Nephron progenitor cell (in vitro differentiated cells): Measurements from ENCODE around the gene CETP.

Source experiments
- DNase-seq: peaks from one replicate; pipeline ENCODE4 v3.0.0; 2021
- H3K27ac Mint-ChIP-seq: 2 replicates; pipeline ENCODE4 v1.8.0; 2021; ENCODE audit warnings: mild to moderate bottlenecking, moderate library complexity, mixed read lengths
- H3K27me3 Mint-ChIP-seq: 2 replicates; pipeline ENCODE4 v1.8.0; 2021; ENCODE audit warnings: mild to moderate bottlenecking, low read depth, mixed read lengths; ENCODE audit not compliant: poor library complexity
- H3K36me3 Mint-ChIP-seq: 2 replicates; pipeline ENCODE4 v1.8.0; 2021; ENCODE audit warnings: low read depth, mixed read lengths
- H3K4me1 Mint-ChIP-seq: 2 replicates; pipeline ENCODE4 v1.8.0; 2021; ENCODE audit warnings: mixed read lengths
- H3K4me3 Mint-ChIP-seq: 2 replicates; pipeline ENCODE4 v1.8.0; 2021; ENCODE audit warnings: mild to moderate bottlenecking, moderate library complexity, mixed read lengths
- H3K9me3 Mint-ChIP-seq: 2 replicates; pipeline ENCODE4 v1.8.0; 2021; ENCODE audit warnings: mild to moderate bottlenecking, moderate library complexity, mixed read lengths
- CTCF ChIP-seq: fragments of 200-600 bp; sonication (generic); IDR thresholded peaks from 2 replicates; pipeline ENCODE4 v1.5.0; 2021; ENCODE audit warnings: antibody characterized with exemption

The CETP gene

GRCh38 chr16:56939801-56940200 is 21.9 kb upstream of the CETP start:
- TF ChIP-seq CTCF: no peak
- Mint-ChIP-seq H3K9me3 (no peaks in the 10 kb centered on the region), H3K4me1 (peaks cover 11% of the 10 kb centered on the region), H3K4me3 (no peak overlapping the region), H3K27ac (no peak overlapping the region), H3K36me3 (peaks cover 79% of the 10 kb centered on the region), H3K27me3 (no peaks in the 10 kb centered on the region)
- DNase-seq: no peak

GRCh38 chr16:56941092-56941491 is 20.7 kb upstream of the CETP start:
- DNase-seq: no peak
- Mint-ChIP-seq H3K4me3 (no peak overlapping the region), H3K27ac (no peak overlapping the region), H3K4me1 (peaks cover 5% of the 10 kb centered on the region), H3K9me3 (no peaks in the 10 kb centered on the region), H3K36me3 (peaks cover 71% of the 10 kb centered on the region), H3K27me3 (no peaks in the 10 kb centered on the region)
- TF ChIP-seq CTCF: no peak

- Mint-ChIP-seq H3K4me3 (no peak overlapping the region), H3K4me1 (peaks cover 9% of the 10 kb centered on the region), H3K27ac (no peak overlapping the region), H3K36me3 (peaks cover 63% of the 10 kb centered on the region), H3K9me3 (no peaks in the 10 kb centered on the region), H3K27me3 (no peaks in the 10 kb centered on the region)
- no peak for DNase-seq
- no peak for TF ChIP-seq CTCF
These were observed 19.9 kb upstream of the CETP start for GRCh38 chr16:56941856-56942331.

DNA sequence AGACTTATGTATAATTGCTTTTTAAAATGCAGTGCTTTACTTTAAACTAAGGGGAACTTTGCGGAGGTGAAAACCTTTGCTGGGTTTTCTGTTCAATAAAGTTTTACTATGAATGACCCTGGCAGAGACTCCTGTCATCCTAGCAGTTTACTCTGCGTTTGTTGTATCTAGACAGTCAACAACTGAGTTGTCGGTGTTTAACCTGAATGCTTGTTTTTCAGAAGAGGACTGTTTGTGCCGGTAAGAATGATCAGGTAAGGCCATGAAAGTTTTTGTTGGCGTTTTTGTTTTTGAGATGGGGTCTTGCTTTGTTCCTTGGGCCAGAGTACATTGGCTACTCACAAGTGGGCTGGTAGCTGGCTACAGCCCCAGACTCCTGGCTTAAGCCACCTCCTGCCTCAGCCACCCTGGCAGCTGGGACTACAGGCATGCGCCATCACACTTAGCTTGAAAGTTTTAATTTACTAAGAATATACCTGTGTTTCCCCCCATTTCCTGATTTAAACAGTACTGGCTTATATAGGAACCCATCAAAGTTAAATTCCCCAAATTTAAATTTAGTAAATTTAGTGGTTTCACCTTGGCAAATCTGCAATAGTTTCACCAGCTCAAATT is 17.9 kb upstream of the CETP start:
- Mint-ChIP-seq H3K27ac (no peak overlapping the region), H3K36me3 (peaks cover 44% of the 10 kb centered on the region)

GRCh38 chr16:56944954-56945839 is 16.6 kb upstream of the CETP start:
- no peaks in the 10 kb centered on the region for H3K9me3 Mint-ChIP-seq
- H3K4me1 Mint-ChIP-seq: peaks cover 18% of the 10 kb centered on the region
- peaks cover 30% of the 10 kb centered on the region for H3K36me3 Mint-ChIP-seq
- H3K27me3 Mint-ChIP-seq: no peaks in the 10 kb centered on the region
- no peak overlapping the region for H3K27ac Mint-ChIP-seq
- TF ChIP-seq CTCF: no peak
- DNase-seq: no peak
- no peak overlapping the region for H3K4me3 Mint-ChIP-seq

More for the DNA sequence above, 17.9 kb upstream of the CETP start:
- no peak for TF ChIP-seq CTCF
- H3K4me3 Mint-ChIP-seq: no peak overlapping the region
- DNase-seq: no peak
- no peaks in the 10 kb centered on the region for H3K9me3 Mint-ChIP-seq
- H3K4me1 Mint-ChIP-seq: peaks cover 18% of the 10 kb centered on the region
- H3K27me3 Mint-ChIP-seq: no peaks in the 10 kb centered on the region
